IMR-90 (cell line): Measurements from ENCODE around the gene KBTBD13. TPM values are rescaled to one million over a fixed set of nuclear protein-coding genes. Genes with fewer than 3 reads are reported as not detected.
"Not testable (repeated sequence)": the region's sequence is repeated elsewhere in the genome, so short reads cannot be mapped to it uniquely, and the experiment has no call there.

ENCODE experiments used
- ATAC-seq: fragments of 200-7000 bp; cut with Tn5 transposase; 2 replicates; pipeline ENCODE4 v1.9.1; 2020; ENCODE audit warnings: low read depth, mild to moderate bottlenecking, moderate library complexity
- BruUV-seq: library from RNA; stranded (reverse); fragments of 400-500 nt; replicated peaks from 2 replicates; lab custom pipeline; 2021; lab: Mats Ljungman, UMichigan
- CTCF ChIA-PET: fragments of 300-600 bp; formaldehyde crosslinking; extraction: SDS; loops from one replicate; lab custom pipeline; 2021; ENCODE audit warnings: antibody characterized with exemption; lab: Yijun Ruan, JAX
- POLR2A ChIA-PET: fragments of 300-600 bp; sonication (Branson Sonifier 250); formaldehyde crosslinking; loops from one replicate; lab custom pipeline; 2022; ENCODE audit warnings: antibody characterized with exemption; ENCODE audit not compliant: unreplicated experiment; lab: Charles Lee
- DNase-seq: peaks from one replicate; pipeline ENCODE4 v3.0.0; 2013
- H2AFZ ChIP-seq: replicated peaks from 2 replicates; pipeline ENCODE3; 2013; ENCODE audit warnings: low read length, mild to moderate bottlenecking; ENCODE audit not compliant: poor library complexity
- H2AK5ac ChIP-seq: 2 replicates; pipeline ENCODE4 v1.6.1; 2013; ENCODE audit warnings: low read depth, low read length, inconsistent platforms
- H2AK9ac ChIP-seq: replicated peaks from 2 replicates; pipeline ENCODE3; 2013; ENCODE audit warnings: mild to moderate bottlenecking, low read depth, low read length, moderate library complexity; ENCODE audit not compliant: poor library complexity
- H2BK120ac ChIP-seq: 2 replicates; pipeline ENCODE4 v1.6.1; 2013; ENCODE audit warnings: low read depth, low read length, inconsistent platforms
- H2BK15ac ChIP-seq: 3 replicates; pipeline ENCODE4 v1.6.1; 2013; ENCODE audit warnings: low read depth, low read length, inconsistent platforms
- H2BK20ac ChIP-seq: 2 replicates; pipeline ENCODE4 v1.6.1; 2013; ENCODE audit warnings: low read depth, mild to moderate bottlenecking, inconsistent platforms, low read length, moderate library complexity
- H2BK5ac ChIP-seq: 2 replicates; pipeline ENCODE4 v1.6.1; 2013; ENCODE audit warnings: mild to moderate bottlenecking, low read depth, low read length, inconsistent platforms; ENCODE audit not compliant: poor library complexity, severe bottlenecking
- H3K14ac ChIP-seq: replicated peaks from 2 replicates; pipeline ENCODE4 v1.6.1; 2013; ENCODE audit warnings: low read depth, low read length, inconsistent platforms
- H3K18ac ChIP-seq: 2 replicates; pipeline ENCODE4 v1.6.1; 2013; ENCODE audit warnings: low read depth, low read length, control low read depth
- H3K23ac ChIP-seq: 2 replicates; pipeline ENCODE4 v1.6.1; 2013; ENCODE audit warnings: low read depth, low read length, inconsistent platforms
- H3K27ac ChIP-seq: 2 replicates; pipeline ENCODE4 v1.5.1; 2013; ENCODE audit warnings: mild to moderate bottlenecking, control low read depth, low read length; ENCODE audit not compliant: insufficient read depth
- H3K27me3 ChIP-seq: 2 replicates; pipeline ENCODE4 v1.6.1; 2013; ENCODE audit warnings: low read length; ENCODE audit not compliant: control insufficient read depth, insufficient read depth
- H3K36me3 ChIP-seq: 2 replicates; pipeline ENCODE4 v1.6.1; 2013; ENCODE audit warnings: low read length, mixed read lengths; ENCODE audit not compliant: control insufficient read depth, insufficient read depth
- H3K4ac ChIP-seq: 2 replicates; pipeline ENCODE4 v1.6.1; 2013; ENCODE audit warnings: low read depth, low read length, inconsistent platforms
- H3K4me1 ChIP-seq: 2 replicates; pipeline ENCODE4 v1.6.1; 2013; ENCODE audit warnings: low read length, mixed read lengths; ENCODE audit not compliant: control insufficient read depth, insufficient read depth
- H3K4me2 ChIP-seq: 2 replicates; pipeline ENCODE4 v1.6.1; 2013; ENCODE audit warnings: low read depth, mild to moderate bottlenecking, control low read depth, low read length, moderate library complexity
- H3K4me3 ChIP-seq: 2 replicates; pipeline ENCODE4 v1.5.1; 2013; ENCODE audit warnings: low read depth, mild to moderate bottlenecking, control low read depth, low read length, moderate library complexity; ENCODE audit not compliant: insufficient read depth
- H3K56ac ChIP-seq: 2 replicates; pipeline ENCODE4 v1.6.1; 2013; ENCODE audit warnings: low read length, inconsistent platforms; ENCODE audit not compliant: insufficient read depth; ENCODE audit errors: extremely low read depth
- H3K79me1 ChIP-seq, 2 experiments: 2 replicates each; pipeline ENCODE4 v1.6.1; 2013; ENCODE audit warnings: low read length in 2 of 2, inconsistent platforms in 1 of 2, low read depth in 1 of 2
- H3K9ac ChIP-seq: 2 replicates; pipeline ENCODE4 v1.6.1; 2013; ENCODE audit warnings: low read depth, low read length, control low read depth
- H3K9me1 ChIP-seq: 2 replicates; pipeline ENCODE4 v1.6.1; 2013; ENCODE audit warnings: low read length, inconsistent platforms; ENCODE audit not compliant: insufficient read depth
- H3K9me3 ChIP-seq: 2 replicates; pipeline ENCODE4 v1.6.1; 2013; ENCODE audit warnings: low read length; ENCODE audit not compliant: control insufficient read depth, insufficient read depth
- H4K20me1 ChIP-seq: 2 replicates; pipeline ENCODE4 v1.6.1; 2013; ENCODE audit warnings: low read length, inconsistent platforms; ENCODE audit not compliant: insufficient read depth
- H4K5ac ChIP-seq: 2 replicates; pipeline ENCODE4 v1.6.1; 2013; ENCODE audit warnings: mild to moderate bottlenecking, low read depth, low read length, control low read depth
- H4K8ac ChIP-seq, 2 experiments: 2 replicates each; pipeline ENCODE4 v1.6.1; 2013; ENCODE audit warnings: low read depth in 2 of 2, low read length in 2 of 2, control low read depth in 1 of 2, inconsistent platforms in 1 of 2
- H4K91ac ChIP-seq: 2 replicates; pipeline ENCODE4 v1.6.1; 2013; ENCODE audit warnings: low read depth, low read length, inconsistent platforms; ENCODE audit not compliant: insufficient read depth
- WGBS, 2 experiments: methylation state at CpG; one replicate each; pipeline versions ENCODE4 v1.1.5 to v1.1.7; 2013; ENCODE audit warnings: missing lambda C conversion rate in 2 of 2; ENCODE audit not compliant: insufficient read length in 1 of 2; ENCODE audit errors: extremely low coverage in 2 of 2; 5-methylcytosine and 5-hydroxymethylcytosine counted together
- dilution Hi-C: fragments of 300-500 bp; cut with HindIII; formaldehyde crosslinking; loops from one replicate; pipeline ENCODE4 v1.14.3; 2018; ENCODE audit warnings: low sequenced_read_pairs; ENCODE audit not compliant: unreplicated experiment
- in situ Hi-C: fragments of 300-500 bp; cut with MboI; formaldehyde crosslinking; loops from 3 replicates; pipeline ENCODE4 v1.14.3; 2019; ENCODE audit warnings: low sequenced_read_pairs, inconsistent platforms, mixed read lengths
- intact Hi-C: fragments of 100-400 bp; cut with micrococcal nuclease; formaldehyde crosslinking; loops from 2 replicates; pipeline ENCODE4 v1.10.0; 2022
- polyA plus RNA-seq, 3 experiments: library from polyadenylated mRNA; depleted of rRNA; stranded (reverse); fragments of >200 nt; gene quantifications; 2 replicates each; pipeline ENCODE4 v1.2.3, GENCODE V29; 2012; ENCODE audit warnings: low replicate concordance in 1 of 3
- total RNA-seq: library from RNA; depleted of rRNA; stranded (reverse); fragments of >200 nt; gene quantifications from 2 replicates; pipeline ENCODE4 v1.2.3, GENCODE V29; 2012

KBTBD13 gene
- total and polyA plus RNA-seq, 2 of the 4 experiments (the other 2 are of a cell fraction) = not detected

GRCh38 chr15:65074946-65075345 is 1.6 kb upstream of the KBTBD13 start:
- H2AFZ ChIP-seq, H4K5ac ChIP-seq, H2BK20ac ChIP-seq, H2AK9ac ChIP-seq, dilution Hi-C loops, BruUV-seq, H3K18ac ChIP-seq, H3K4me2 ChIP-seq, H4K91ac ChIP-seq, H3K9me3 ChIP-seq, H3K27ac ChIP-seq, H3K36me3 ChIP-seq, H4K20me1 ChIP-seq, H3K79me1 ChIP-seq, ATAC-seq, H3K14ac ChIP-seq, intact Hi-C loops, H4K8ac ChIP-seq, DNase-seq, H3K4me3 ChIP-seq, H3K23ac ChIP-seq, H2BK5ac ChIP-seq, H3K56ac ChIP-seq, H2AK5ac ChIP-seq, H3K9ac ChIP-seq, in situ Hi-C loops, H2BK15ac ChIP-seq, H3K4ac ChIP-seq, POLR2A ChIA-PET, H2BK120ac ChIP-seq: not testable (repeated sequence)
- CTCF ChIA-PET = interaction anchor here (0.7 kb wide), 1 partner anchor 8 kb away, joined by 3 read pairs; no protein-coding TSS in a partner anchor
- H3K4me1 ChIP-seq = peaks cover 23% of the 10 kb centered on the region
- H3K27me3 ChIP-seq = peaks cover 17% of the 10 kb centered on the region
- H3K9me1 ChIP-seq = peaks cover 22% of the 10 kb centered on the region
- WGBS, 2 experiments = no CpG with 5 or more reads among the region's 22 CpGs

DNA sequence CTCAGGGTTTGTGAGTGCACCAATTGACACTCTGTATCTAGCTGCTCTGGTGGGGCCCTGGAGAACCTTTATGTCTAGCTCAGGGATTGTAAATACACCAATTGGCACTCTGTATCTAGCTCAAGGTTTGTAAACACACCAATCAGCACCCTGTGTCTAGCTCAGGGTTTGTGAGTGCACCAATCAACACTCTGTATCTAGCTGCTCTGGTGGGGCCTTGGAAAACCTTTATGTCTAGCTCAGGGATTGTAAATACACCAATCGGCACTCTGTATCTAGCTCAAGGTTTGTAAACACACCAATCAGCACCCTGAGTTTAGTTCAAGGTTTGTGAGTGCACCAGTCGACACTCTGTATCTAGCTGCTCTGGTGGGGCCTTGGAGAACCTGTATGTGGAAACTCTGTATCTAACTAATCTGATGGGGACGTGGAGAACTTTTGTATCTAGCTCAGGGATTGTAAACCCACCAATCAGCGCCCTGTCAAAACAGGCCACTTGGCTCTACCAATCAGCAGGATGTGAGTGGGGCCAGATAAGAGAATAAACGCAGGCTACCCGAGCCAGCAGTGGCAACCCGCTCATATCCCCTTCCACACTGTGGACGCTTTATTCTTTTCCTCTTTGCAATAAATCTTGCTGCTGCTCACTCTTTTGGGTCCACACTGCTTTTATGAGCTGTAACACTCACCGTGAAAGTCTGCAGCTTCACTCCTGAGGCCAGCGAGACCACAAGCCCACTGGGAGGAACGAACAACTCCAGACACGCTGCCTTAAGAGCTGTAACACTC is 745 bp upstream of the KBTBD13 start:
- H3K4me2 ChIP-seq, POLR2A ChIA-PET, H2AK5ac ChIP-seq, BruUV-seq, H4K20me1 ChIP-seq, H4K91ac ChIP-seq, H2AFZ ChIP-seq, H3K56ac ChIP-seq, H2BK5ac ChIP-seq, H2AK9ac ChIP-seq, H2BK20ac ChIP-seq, H4K8ac ChIP-seq, H2BK120ac ChIP-seq, H3K9me3 ChIP-seq, H3K9ac ChIP-seq, dilution Hi-C loops, CTCF ChIA-PET, H3K79me1 ChIP-seq, H2BK15ac ChIP-seq, H3K18ac ChIP-seq, H3K4me3 ChIP-seq, in situ Hi-C loops, DNase-seq, H3K4ac ChIP-seq, H3K14ac ChIP-seq, H3K27ac ChIP-seq, intact Hi-C loops, H3K36me3 ChIP-seq, ATAC-seq, H3K23ac ChIP-seq, H4K5ac ChIP-seq: not testable (repeated sequence)
- WGBS, 2 experiments = 94% methylated on average over 2 of the region's 12 CpGs; no CpG with 5 or more reads in 1 of the 2 experiments
- peaks cover 19% of the 10 kb centered on the region for H3K27me3 ChIP-seq
- H3K9me1 ChIP-seq = peaks cover 14% of the 10 kb centered on the region; the same call in 1 of the 2 replicates
- H3K4me1 ChIP-seq = peaks cover 14% of the 10 kb centered on the region
